Duodenal mucosa (tissue), 2 donors: ENCODE measurements around the gene MT1F.
"Not testable (repeated sequence)": the region's sequence is repeated elsewhere in the genome, so short reads cannot be mapped to it uniquely, and the experiment has no call there.

Experiments used
- H3K27ac ChIP-seq: one replicate; pipeline ENCODE4 v1.7.0; 2013; ENCODE audit warnings: low read depth, low read length
- H3K27me3 ChIP-seq, 2 donors: one replicate each; pipeline ENCODE4 v1.7.0; 2013; ENCODE audit warnings: low read length in 2 of 2, control low read depth in 1 of 2; ENCODE audit not compliant: insufficient read depth in 2 of 2, control insufficient read depth in 1 of 2
- H3K36me3 ChIP-seq, 2 donors: one replicate each; pipeline ENCODE4 v1.7.0; 2013; ENCODE audit warnings: low read length in 2 of 2, control low read depth in 1 of 2; ENCODE audit not compliant: insufficient read depth in 2 of 2, control insufficient read depth in 1 of 2
- H3K4me1 ChIP-seq, 2 donors: one replicate each; pipeline ENCODE4 v1.7.0; 2013; ENCODE audit warnings: low read length in 2 of 2, control low read depth in 1 of 2; ENCODE audit not compliant: insufficient read depth in 2 of 2, control insufficient read depth in 1 of 2
- H3K4me3 ChIP-seq, 2 donors: one replicate each; pipeline ENCODE4 v1.7.0; 2013; ENCODE audit warnings: low read length in 2 of 2, low read depth in 1 of 2
- H3K9ac ChIP-seq, 2 donors: one replicate each; pipeline ENCODE4 v1.7.0; 2013; ENCODE audit warnings: low read length in 2 of 2, low read depth in 1 of 2
- H3K9me3 ChIP-seq, 2 donors: one replicate each; pipeline ENCODE4 v1.7.0; 2013; ENCODE audit warnings: low read length in 2 of 2, control low read depth in 1 of 2; ENCODE audit not compliant: control insufficient read depth in 1 of 2

Gene MT1F

GRCh38 chr16:56672171-56672570, 14.4 kb downstream of the MT1F start:
- not testable (repeated sequence) for H3K9me3 ChIP-seq, H3K4me3 ChIP-seq, H3K27ac ChIP-seq, H3K9ac ChIP-seq
- Histone ChIP-seq H3K27me3 (peaks cover 0 to 14% of the 10 kb centered on the region in 2 donors), H3K4me1 (peaks cover 13 to 27% of the 10 kb centered on the region in 2 donors), H3K36me3 (peaks cover 0 to 11% of the 10 kb centered on the region in 2 donors)

DNA sequence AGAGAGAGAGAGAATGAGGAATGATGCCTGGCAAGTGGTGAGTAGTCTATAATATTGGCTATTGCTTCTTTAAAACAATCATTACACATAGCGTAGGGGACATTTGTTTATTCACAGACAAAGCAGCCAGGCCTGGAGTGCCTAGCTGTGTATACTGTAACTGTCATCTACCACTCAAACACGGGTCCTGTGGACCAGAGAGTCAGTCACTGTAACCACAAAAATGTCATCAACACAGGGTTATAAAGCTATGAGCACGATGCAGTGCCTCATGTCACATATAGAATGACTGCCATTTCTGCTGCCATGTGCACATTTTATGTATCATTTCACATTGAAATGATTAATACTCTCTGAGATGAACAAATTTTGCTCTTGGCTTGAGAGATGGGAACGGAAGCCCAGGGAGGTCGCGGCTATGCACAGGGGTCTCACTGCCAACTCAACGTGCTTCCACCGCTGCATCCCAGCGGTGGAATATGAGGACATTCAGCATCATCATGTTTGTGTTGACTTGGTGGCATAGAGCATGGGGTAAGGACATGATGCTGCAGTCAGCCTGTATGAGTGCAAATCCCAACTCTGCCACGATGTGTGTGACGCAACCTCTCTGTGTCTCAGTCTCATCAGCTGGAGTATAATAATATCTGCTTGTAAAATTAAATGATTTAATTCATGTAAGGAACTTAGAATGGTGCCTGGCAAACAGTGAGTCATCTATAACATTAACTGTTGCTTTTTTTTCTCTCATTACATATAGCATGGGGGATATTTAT, 15.2 kb downstream of the MT1F start:
- Histone ChIP-seq H3K4me3 (no peak overlapping the region), H3K36me3 (peaks cover 0 to 5% of the 10 kb centered on the region in 2 donors), H3K27ac (no peak overlapping the region), H3K9ac (no peak overlapping the region), H3K27me3 (peaks cover 0 to 10% of the 10 kb centered on the region in 2 donors), H3K4me1 (peaks cover 13 to 27% of the 10 kb centered on the region in 2 donors), H3K9me3 (no peaks in the 10 kb centered on the region)

DNA sequence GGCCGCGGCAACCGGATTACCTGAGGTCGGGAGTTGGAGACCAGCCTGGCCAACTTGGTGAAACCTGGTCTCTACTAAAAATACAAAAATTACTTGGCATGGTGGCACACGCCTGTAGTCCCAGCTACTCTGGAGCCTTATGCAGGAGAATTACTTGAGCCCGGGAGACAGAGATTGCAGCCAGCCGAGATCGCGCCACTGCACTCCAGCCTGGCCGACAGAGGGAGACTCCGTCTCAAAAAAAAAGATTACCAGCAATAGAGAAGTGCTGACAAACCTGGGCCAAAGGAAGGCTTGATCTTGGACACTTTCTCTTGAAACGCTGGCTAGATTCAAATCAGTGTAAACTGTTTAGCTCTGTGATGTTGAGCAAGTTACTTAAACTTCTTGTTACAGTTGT, 16.2 kb downstream of the MT1F start:
- H3K27ac ChIP-seq = no peak overlapping the region
- H3K4me1 ChIP-seq = peaks cover 4 to 18% of the 10 kb centered on the region in 2 donors
- H3K9me3 ChIP-seq = no peaks in the 10 kb centered on the region
- peaks cover 0 to 4% of the 10 kb centered on the region in 2 donors for H3K27me3 ChIP-seq
- H3K4me3 ChIP-seq = no peak overlapping the region
- H3K36me3 ChIP-seq = peaks cover 0 to 5% of the 10 kb centered on the region in 2 donors
- H3K9ac ChIP-seq = no peak overlapping the region

DNA sequence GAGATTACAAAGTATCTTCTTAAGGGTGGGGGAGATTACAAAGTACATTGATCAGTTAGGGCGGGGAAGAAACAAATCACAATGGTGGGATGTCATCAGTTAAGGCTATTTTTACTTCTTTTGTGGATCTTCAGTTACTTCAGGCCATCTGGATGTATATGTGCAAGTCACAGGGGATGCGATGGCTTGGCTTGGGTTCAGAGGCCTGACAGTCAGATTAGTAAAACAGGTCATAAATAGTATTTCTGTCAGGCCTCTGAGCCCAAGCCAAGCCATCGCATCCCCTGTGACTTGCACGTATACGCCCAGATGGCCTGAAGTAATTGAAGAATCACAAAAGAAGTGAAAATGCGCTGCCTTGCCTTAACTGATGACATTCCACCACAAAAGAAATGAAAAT, 16.8 kb downstream of the MT1F start:
- not testable (repeated sequence) for H3K36me3 ChIP-seq, H3K9me3 ChIP-seq, H3K27ac ChIP-seq, H3K9ac ChIP-seq, H3K4me3 ChIP-seq, H3K27me3 ChIP-seq
- peaks cover 0 to 13% of the 10 kb centered on the region in 2 donors for H3K4me1 ChIP-seq

DNA sequence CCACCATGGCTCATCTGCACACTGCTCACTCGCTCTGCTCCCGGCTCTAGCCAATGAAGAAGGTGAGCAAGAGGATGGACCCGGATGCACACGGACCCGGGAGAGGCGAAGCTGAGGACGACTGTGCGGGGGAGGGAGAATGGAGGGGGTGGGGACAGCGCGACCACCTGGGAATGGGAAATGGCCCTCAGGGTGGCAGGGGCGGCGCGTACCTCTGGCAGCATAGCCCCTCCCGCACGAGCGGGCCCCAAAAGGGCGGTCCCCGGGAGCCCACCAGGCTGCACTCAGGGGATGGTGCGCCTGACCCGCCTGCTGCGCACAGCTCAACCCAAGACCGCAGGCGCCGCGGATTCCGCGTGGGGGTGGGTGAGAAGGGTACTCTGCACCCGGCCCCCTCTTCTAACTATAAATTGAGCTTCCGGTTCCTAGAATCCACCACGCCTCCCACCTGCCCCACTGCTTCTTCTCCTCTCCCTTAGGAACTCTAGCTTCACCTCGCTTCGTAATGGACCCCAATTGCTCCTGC, 18.0 kb downstream of the MT1F start:
- Histone ChIP-seq H3K9ac (peak overlapping the region in 1 of 2 donors; percentile 53), H3K9me3 (no peaks in the 10 kb centered on the region), H3K27ac (no peak overlapping the region), H3K4me1 (peaks cover 0 to 5% of the 10 kb centered on the region in 2 donors), H3K4me3 (peak overlapping the region; percentile 48 to 66), H3K27me3 (no peaks in the 10 kb centered on the region), H3K36me3 (peaks cover 0 to 2% of the 10 kb centered on the region in 2 donors)

GRCh38 chr16:56677474-56677873, 19.7 kb downstream of the MT1F start:
- H3K27me3 ChIP-seq = no peaks in the 10 kb centered on the region
- no peaks in the 10 kb centered on the region for H3K36me3 ChIP-seq
- H3K9me3 ChIP-seq = no peaks in the 10 kb centered on the region
- H3K27ac ChIP-seq = no peak overlapping the region
- H3K9ac ChIP-seq = no peak overlapping the region
- H3K4me3 ChIP-seq = no peak overlapping the region
- H3K4me1 ChIP-seq = peaks cover 4 to 10% of the 10 kb centered on the region in 2 donors

DNA sequence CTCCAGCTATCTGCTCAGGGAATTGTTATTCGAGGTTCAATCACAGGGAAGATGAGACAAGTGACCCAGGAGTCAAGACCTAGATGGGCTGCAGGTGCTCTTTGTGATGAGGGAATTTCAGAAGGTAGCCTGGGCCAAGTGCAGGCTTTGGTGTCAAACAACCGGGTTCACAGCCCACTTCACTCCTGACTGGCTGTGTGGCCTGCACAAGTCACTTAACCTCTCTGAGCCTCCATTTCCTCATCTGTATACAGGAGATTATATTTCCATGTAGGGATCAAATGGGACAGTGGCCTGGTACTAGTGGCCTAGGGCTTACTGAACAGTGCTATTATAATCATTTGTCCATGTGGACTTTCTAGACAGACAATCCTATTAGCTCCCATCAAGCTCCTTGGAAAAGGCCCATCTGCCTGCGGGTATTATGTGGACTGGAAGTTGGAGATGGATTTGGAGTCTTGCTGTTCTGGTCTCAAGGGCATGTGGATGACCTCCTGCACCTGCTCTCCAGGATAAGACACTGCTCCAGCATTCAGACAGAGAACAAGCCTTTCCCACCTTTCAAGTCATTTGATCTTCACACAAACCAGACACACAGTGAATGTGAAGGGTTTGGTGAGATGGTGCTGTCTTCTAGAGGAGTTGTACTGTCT, 21.4 kb downstream of the MT1F start:
- no peak overlapping the region for H3K4me3 ChIP-seq
- no peak overlapping the region for H3K9ac ChIP-seq
- H3K36me3 ChIP-seq = no peaks in the 10 kb centered on the region
- H3K4me1 ChIP-seq = peaks cover 18 to 26% of the 10 kb centered on the region in 2 donors
- no peak overlapping the region for H3K27ac ChIP-seq
- H3K27me3 ChIP-seq = no peaks in the 10 kb centered on the region
- no peaks in the 10 kb centered on the region for H3K9me3 ChIP-seq

DNA sequence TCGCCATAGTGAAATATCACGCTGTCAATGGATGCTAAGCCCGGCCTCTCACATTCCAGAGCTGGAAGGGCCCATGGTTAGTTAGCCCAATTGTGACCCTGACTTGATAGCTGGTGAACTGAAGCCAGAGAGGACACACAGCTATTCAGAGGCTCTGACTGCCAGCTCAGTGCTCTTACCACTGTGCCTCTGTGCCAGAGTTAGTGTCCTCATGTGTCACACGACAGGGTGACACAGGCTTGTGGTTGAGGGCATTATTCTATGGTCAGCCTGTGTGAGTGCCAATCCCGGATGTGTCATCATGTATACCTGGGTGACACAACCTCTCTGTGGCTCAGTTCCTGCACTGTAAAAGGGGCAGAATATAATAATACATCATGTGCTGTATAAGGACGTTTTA, 22.1 kb downstream of the MT1F start:
- H3K36me3 ChIP-seq = no peaks in the 10 kb centered on the region

DNA sequence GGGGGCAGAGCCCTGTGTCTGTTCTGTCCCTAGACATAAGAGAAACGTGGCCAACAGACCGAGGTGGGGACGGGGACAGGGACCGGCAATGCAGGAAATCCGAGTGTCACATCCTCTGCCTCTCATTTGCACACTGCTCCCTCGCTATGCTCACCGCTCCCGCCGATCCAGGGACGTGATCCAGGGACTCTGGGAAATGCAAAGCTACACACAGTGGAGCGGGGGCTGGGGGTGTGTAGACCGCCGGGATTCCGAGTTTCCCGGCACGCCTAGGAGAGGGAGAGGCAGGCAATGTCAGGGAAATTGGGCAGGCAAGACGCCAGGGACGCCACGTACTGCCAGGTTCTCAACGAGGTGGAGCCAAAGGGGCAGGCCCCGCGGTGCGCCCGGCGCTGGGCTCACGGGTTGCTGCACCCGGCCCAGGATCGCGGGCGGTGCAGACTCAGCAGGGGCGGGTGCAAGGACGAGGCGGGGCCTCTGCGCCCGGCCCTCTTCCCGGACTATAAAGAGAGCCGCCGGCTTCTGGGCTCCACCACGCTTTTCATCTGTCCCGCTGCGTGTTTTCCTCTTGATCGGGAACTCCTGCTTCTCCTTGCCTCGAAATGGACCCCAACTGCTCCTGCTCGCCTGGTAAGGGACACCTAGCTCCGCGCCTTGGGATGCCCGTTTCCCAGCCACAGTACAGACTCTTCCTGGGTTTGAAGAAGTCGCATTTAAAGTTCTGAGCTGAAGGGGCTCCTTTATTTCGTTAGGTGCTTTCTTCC, 24.4 kb downstream of the MT1F start, which contains the start of gene MT1X:
MT1X (plus strand) TSS at position 532 of the 764 bp plus-strand sequence; CDS start at position 603, 71 bp downstream.
- Histone ChIP-seq H3K27ac (peak within 1 kb of the TSS; percentile 72), H3K4me3 (peak within 1 kb of the TSS; percentile 77 to 95), H3K36me3 (peaks cover 4 to 5% of the 10 kb centered on the region in 2 donors), H3K9ac (peak within 1 kb of the TSS; percentile 93 to 95), H3K27me3 (no peaks in the 10 kb centered on the region), H3K9me3 (no peaks in the 10 kb centered on the region), H3K4me1 (peaks cover 20 to 26% of the 10 kb centered on the region in 2 donors)

More for the DNA sequence above, 22.1 kb downstream of the MT1F start:
- H3K9ac ChIP-seq = no peak overlapping the region
- no peak overlapping the region for H3K27ac ChIP-seq
- H3K4me1 ChIP-seq = peaks cover 20 to 30% of the 10 kb centered on the region in 2 donors
- no peaks in the 10 kb centered on the region for H3K9me3 ChIP-seq
- H3K4me3 ChIP-seq = no peak overlapping the region
- H3K27me3 ChIP-seq = no peaks in the 10 kb centered on the region
